Fibroblast of the aortic adventitia (primary cell): Measurements from ENCODE around the gene PARP3. TPM values are rescaled to one million over a fixed set of nuclear protein-coding genes. Genes with fewer than 3 reads are reported as not detected.

Experiments used
- DNase-seq: peaks from one replicate; pipeline ENCODE4 v3.0.0-alpha.2; 2010; ENCODE audit warnings: low read depth
- H3K4me3 ChIP-seq: 2 replicates; pipeline ENCODE4 v1.5.1; 2011; ENCODE audit warnings: low read depth, mild to moderate bottlenecking, control low read depth, low read length, moderate library complexity
- small RNA-seq: library from RNA; depleted of rRNA; stranded (forward); fragments of <200 nt; gene quantifications from one replicate; pipeline ENCODE3, GENCODE V24; 2012
- total RNA-seq: library from RNA; depleted of rRNA; stranded (reverse); fragments of >200 nt; gene quantifications from 2 replicates; pipeline ENCODE4 v1.2.3, GENCODE V29; 2012; ENCODE audit warnings: low replicate concordance
- TF ChIP-seq, protein P1 (sequence below): IDR thresholded peaks from 2 replicates; pipeline ENCODE4 v1.5.1; 2011; ENCODE audit warnings: mild to moderate bottlenecking, low read length, control low read depth, inconsistent platforms; ENCODE audit not compliant: insufficient read depth

Gene PARP3
- total RNA-seq, 1 donor: 27.1 TPM

DNA sequence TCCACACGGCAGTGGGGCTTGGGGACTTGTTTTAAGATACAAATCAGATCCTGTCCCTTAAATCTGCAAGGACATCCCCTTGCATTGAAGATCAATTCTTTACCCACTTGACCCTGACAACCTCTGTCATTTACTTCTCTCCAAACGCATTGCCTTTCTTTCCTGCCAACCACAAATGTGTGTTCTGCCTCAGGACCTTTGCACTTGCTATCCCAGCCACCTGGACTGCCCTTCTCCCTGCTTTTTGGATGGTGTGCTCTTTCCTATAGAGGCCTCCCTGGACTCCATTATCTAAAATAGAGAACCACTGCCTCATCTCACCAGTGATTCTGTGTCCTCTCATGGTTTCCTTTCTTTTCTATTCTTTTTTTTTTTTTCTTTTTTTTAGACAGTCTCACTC lies 55.0 kb downstream of the PARP3 start:
- H3K4me3 ChIP-seq: no peak overlapping the region
- no peak for DNase-seq
- TF ChIP-seq, protein P1, sequence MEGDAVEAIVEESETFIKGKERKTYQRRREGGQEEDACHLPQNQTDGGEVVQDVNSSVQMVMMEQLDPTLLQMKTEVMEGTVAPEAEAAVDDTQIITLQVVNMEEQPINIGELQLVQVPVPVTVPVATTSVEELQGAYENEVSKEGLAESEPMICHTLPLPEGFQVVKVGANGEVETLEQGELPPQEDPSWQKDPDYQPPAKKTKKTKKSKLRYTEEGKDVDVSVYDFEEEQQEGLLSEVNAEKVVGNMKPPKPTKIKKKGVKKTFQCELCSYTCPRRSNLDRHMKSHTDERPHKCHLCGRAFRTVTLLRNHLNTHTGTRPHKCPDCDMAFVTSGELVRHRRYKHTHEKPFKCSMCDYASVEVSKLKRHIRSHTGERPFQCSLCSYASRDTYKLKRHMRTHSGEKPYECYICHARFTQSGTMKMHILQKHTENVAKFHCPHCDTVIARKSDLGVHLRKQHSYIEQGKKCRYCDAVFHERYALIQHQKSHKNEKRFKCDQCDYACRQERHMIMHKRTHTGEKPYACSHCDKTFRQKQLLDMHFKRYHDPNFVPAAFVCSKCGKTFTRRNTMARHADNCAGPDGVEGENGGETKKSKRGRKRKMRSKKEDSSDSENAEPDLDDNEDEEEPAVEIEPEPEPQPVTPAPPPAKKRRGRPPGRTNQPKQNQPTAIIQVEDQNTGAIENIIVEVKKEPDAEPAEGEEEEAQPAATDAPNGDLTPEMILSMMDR: no peak

DNA sequence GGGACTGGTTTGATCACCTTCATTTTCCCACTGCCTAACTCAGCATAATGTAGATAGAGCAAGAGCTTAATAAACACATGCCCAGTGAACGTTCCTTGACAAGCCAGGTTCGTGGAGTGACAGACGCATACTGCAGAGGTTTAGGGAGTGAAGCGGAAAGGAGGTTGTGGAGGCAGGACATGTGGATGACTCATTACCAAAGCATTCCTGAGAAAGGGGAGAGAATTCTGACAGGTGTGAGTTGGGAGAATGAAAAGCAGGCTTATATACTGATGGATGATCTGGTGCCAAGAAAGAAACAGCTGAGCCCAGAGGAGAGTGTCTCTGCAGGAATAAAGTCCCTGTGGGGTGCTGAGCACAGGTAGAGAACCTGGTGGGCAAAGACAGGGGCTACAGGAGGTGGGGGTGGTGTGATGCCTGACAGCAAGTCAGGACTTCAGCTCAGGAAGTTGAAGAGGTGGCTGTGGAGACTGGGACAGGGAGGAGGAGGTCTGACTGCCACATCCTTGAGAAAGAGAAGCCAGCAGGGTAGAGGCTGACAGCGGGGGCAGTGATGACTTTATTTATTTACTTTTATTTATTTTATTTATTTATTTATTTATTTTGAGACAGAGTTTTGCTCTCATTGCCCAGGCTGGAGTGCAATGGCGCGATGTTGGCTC lies 55.9 kb downstream of the PARP3 start:
- TF ChIP-seq, protein P1: no peak
- no peak for DNase-seq
- H3K4me3 ChIP-seq: no peak overlapping the region

Small RNA genes lying within 50 kb of the gene (small RNA-seq; reads per million reads assigned to genes)
- gene AC115284.1: not detected

Other genes starting within 250 kb of the PARP3 start
- gene GRM2, start 235.3 kb upstream of the PARP3 start, total RNA-seq: under 0.01 and 0.25 TPM in 2 replicates
- gene IQCF6, start 163.1 kb upstream of the PARP3 start, total RNA-seq: not detected in 2 replicates
- gene IQCF2, start 80.7 kb upstream of the PARP3 start, total RNA-seq: not detected in 2 replicates
- gene IQCF5, start 66.8 kb upstream of the PARP3 start, total RNA-seq: not detected in 2 replicates
- gene IQCF1, start 39.0 kb upstream of the PARP3 start, total RNA-seq: not detected in 2 replicates
- gene RRP9, start 459 bp upstream of the PARP3 start, total RNA-seq: 16.3 and 16.9 TPM in 2 replicates
- 0.09 TPM in 1 of 2 replicates, not detected in the other for gene GPR62, start 13.0 kb downstream of the PARP3 start, total RNA-seq
- 19.0 and 33.3 TPM in 2 replicates for gene PCBP4, start 25.1 kb downstream of the PARP3 start, total RNA-seq
- 11.0 and 36.3 TPM in 2 replicates for gene ABHD14B, start 31.7 kb downstream of the PARP3 start, total RNA-seq
- gene ABHD14A, start 32.7 kb downstream of the PARP3 start, total RNA-seq: 7.4 and 13.8 TPM in 2 replicates
- gene ACY1, start 41.2 kb downstream of the PARP3 start, total RNA-seq: 26.7 and 28.7 TPM in 2 replicates
- 155 and 1,532 TPM in 2 replicates for gene RPL29, start 53.5 kb downstream of the PARP3 start, total RNA-seq
- gene DUSP7, start 114.2 kb downstream of the PARP3 start, total RNA-seq: 2.9 and 12.8 TPM in 2 replicates
- gene POC1A, start 212.1 kb downstream of the PARP3 start, total RNA-seq: 1.3 and 10.0 TPM in 2 replicates